ENCODE data around the gene CXCL1. TPM values are rescaled to one million over a fixed set of nuclear protein-coding genes. Genes with fewer than 3 reads are reported as not detected.

The CXCL1 gene
- total RNA-seq, 1 donor from 2014 or later, result 1.9 TPM

GRCh38 chr4:73852771-73853170 lies 16.4 kb upstream of the CXCL1 start:
- DNase-seq, result no peak

GRCh38 chr4:73853246-73853704 lies 15.9 kb upstream of the CXCL1 start, which contains the start of gene PF4V1:
PF4V1 (plus strand) TSS chr4:73853296; CDS start chr4:73853363, 67 bp downstream.
- DNase-seq, result no peak

- DNase-seq, result no peak
Measured at GRCh38 chr4:73853718-73854473, 15.3 kb upstream of the CXCL1 start.

GRCh38 chr4:73855406-73855805 lies 13.8 kb upstream of the CXCL1 start:
- DNase-seq, result no peak

- DNase-seq, result no peak
Measured at GRCh38 chr4:73856518-73856917, 12.7 kb upstream of the CXCL1 start.

GRCh38 chr4:73859614-73860088 lies 9.5 kb upstream of the CXCL1 start:
- DNase-seq, result no peak

- no peak for DNase-seq
Measured at GRCh38 chr4:73860181-73860580, 9.0 kb upstream of the CXCL1 start.

GRCh38 chr4:73860917-73861316 lies 8.3 kb upstream of the CXCL1 start:
- no peak for DNase-seq

- DNase-seq, result no peak
Measured at GRCh38 chr4:73862322-73862721, 6.9 kb upstream of the CXCL1 start.

GRCh38 chr4:73864365-73864764 lies 4.8 kb upstream of the CXCL1 start:
- no peak for DNase-seq

GRCh38 chr4:73864961-73865360 lies 4.2 kb upstream of the CXCL1 start:
- no peak for DNase-seq

- no peak for DNase-seq
Measured at GRCh38 chr4:73865431-73866096, 3.6 kb upstream of the CXCL1 start.

- no peak for DNase-seq
Measured at GRCh38 chr4:73866246-73866645, 2.9 kb upstream of the CXCL1 start.

- no peak for DNase-seq
Measured at GRCh38 chr4:73867783-73868182, 1.4 kb upstream of the CXCL1 start.

GRCh38 chr4:73868206-73869129 lies 725 bp upstream of the CXCL1 start:
- no peak for DNase-seq

- no peak for DNase-seq
Measured at GRCh38 chr4:73870260-73870659, 1.1 kb downstream of the CXCL1 start.

GRCh38 chr4:73870768-73871167 lies 1.6 kb downstream of the CXCL1 start:
- no peak for DNase-seq

GRCh38 chr4:73871511-73872310 lies 2.5 kb downstream of the CXCL1 start:
- DNase-seq, result no peak

- DNase-seq, result no peak
Measured at GRCh38 chr4:73872316-73873108, 3.3 kb downstream of the CXCL1 start.

GRCh38 chr4:73874386-73874785 lies 5.2 kb downstream of the CXCL1 start:
- DNase-seq, result no peak

GRCh38 chr4:73875401-73875800 lies 6.2 kb downstream of the CXCL1 start:
- DNase-seq, result no peak

Measured in skin of body (tissue), 2 donors.